Prostate gland (tissue), 2 donors: ENCODE data around the gene SELENBP1. TPM values are rescaled to one million over a fixed set of nuclear protein-coding genes. Genes with fewer than 3 reads are reported as not detected.

Source experiments
- DNase-seq: peaks from one replicate; pipeline ENCODE4 v3.0.0-alpha.2; 2019; ENCODE audit warnings: low spot score
- H3K27ac ChIP-seq, 2 donors: fragments of 200-600 bp; sonication (generic); 2 replicates each; pipeline ENCODE4 v1.5.1; 2017 to 2019
- H3K27me3 ChIP-seq: fragments of 200-600 bp; sonication (generic); replicated peaks from 2 replicates; pipeline ENCODE4 v1.5.1; 2019; ENCODE audit not compliant: insufficient read depth
- H3K36me3 ChIP-seq, 2 donors: fragments of 200-600 bp; sonication (generic); 1 replicate in 1 of 2; 2 replicates in 1 of 2; pipeline versions ENCODE4 v1.5.1 to v1.8.1; 2017 to 2019
- H3K4me1 ChIP-seq: fragments of 200-600 bp; sonication (generic); replicated peaks from 2 replicates; pipeline ENCODE4 v1.5.1; 2019
- H3K4me3 ChIP-seq, 2 donors: fragments of 200-600 bp; sonication (generic); 2 replicates each; pipeline ENCODE4 v1.5.1; 2017 to 2019
- H3K9me3 ChIP-seq: fragments of 200-600 bp; sonication (generic); 2 replicates; pipeline ENCODE4 v1.5.1; 2017
- CTCF ChIP-seq, 4 experiments: fragments of 200-600 bp in 2 of 4; fragments of 450-650 bp in 2 of 4; sonication (generic) in 2 of 4; IDR thresholded peaks; 1 replicate in 3 of 4; 2 replicates in 1 of 4; pipeline ENCODE4 v1.5.1; 2016 to 2019; ENCODE audit warnings: antibody characterized with exemption in 4 of 4, mild to moderate bottlenecking in 2 of 4, moderate library complexity in 2 of 4
- POLR2A ChIP-seq: fragments of 450-650 bp; IDR thresholded peaks from one replicate; pipeline ENCODE4 v1.6.1; 2016; ENCODE audit warnings: antibody characterized with exemption, mild to moderate bottlenecking
- POLR2AphosphoS5 ChIP-seq: sonication (generic); formaldehyde crosslinking; IDR thresholded peaks from one replicate; pipeline ENCODE4 v1.6.1; 2017; ENCODE audit warnings: antibody characterized with exemption
- WGBS: methylation state at CpG from one replicate; pipeline ENCODE4 v1.1.5; 2018; 5-methylcytosine and 5-hydroxymethylcytosine counted together
- intact Hi-C: fragments of 100-400 bp; cut with DNase I; formaldehyde crosslinking; loops from one replicate; pipeline ENCODE4 v1.14.2; 2022
- total RNA-seq, 2 donors: library from RNA; depleted of rRNA; stranded (reverse); fragments of >200 nt; gene quantifications; one replicate each; pipeline ENCODE4 v1.1.0, GENCODE V29; 2016

SELENBP1 gene
- total RNA-seq, 2 donors from 2014 or later = 104 to 108 TPM

- peak overlapping the region; percentile 80 to 87 for H3K27ac ChIP-seq
- peak overlapping the region; percentile 54 to 59 for H3K4me3 ChIP-seq
- DNase-seq = no peak
- peaks cover 4% of the 10 kb centered on the region for H3K4me1 ChIP-seq
- intact Hi-C loops = no loop called here
- H3K9me3 ChIP-seq = no peaks in the 10 kb centered on the region
- H3K36me3 ChIP-seq = no peaks in the 10 kb centered on the region
- whole genome bisulfite sequencing = 35% methylated on average over 7 of the region's 7 CpGs
- no peak for TF ChIP-seq CTCF (IDR thresholded peaks at IDR 0.05)
- TF ChIP-seq POLR2AphosphoS5 = no peak
- no peak for TF ChIP-seq POLR2A
- no peaks in the 10 kb centered on the region for H3K27me3 ChIP-seq
These were observed 26.3 kb downstream of the SELENBP1 start for GRCh38 chr1:151346082-151346768.

GRCh38 chr1:151344291-151344690 is 28.2 kb downstream of the SELENBP1 start:
- Histone ChIP-seq H3K4me1 (peaks cover 4% of the 10 kb centered on the region), H3K4me3 (no peak overlapping the region), H3K9me3 (no peaks in the 10 kb centered on the region), H3K27me3 (no peaks in the 10 kb centered on the region), H3K36me3 (no peaks in the 10 kb centered on the region), H3K27ac (no peak overlapping the region)
- 70% methylated on average over 6 of the region's 6 CpGs for WGBS
- TF ChIP-seq CTCF (IDR thresholded peaks at IDR 0.05) = no peak
- TF ChIP-seq POLR2AphosphoS5 = no peak
- no peak for TF ChIP-seq POLR2A
- intact Hi-C loops = loop anchor here (5.0 kb wide), 2 partner anchors 42 to 62 kb away; partner anchors contain the start of gene ZNF687
- DNase-seq = no peak

GRCh38 chr1:151343587-151343986 is 28.9 kb downstream of the SELENBP1 start:
- no peak for TF ChIP-seq POLR2AphosphoS5
- WGBS = 79% methylated on average over 9 of the region's 9 CpGs
- no peaks in the 10 kb centered on the region for H3K36me3 ChIP-seq
- intact Hi-C loops = loop anchor here (5.0 kb wide), 2 partner anchors 41 to 61 kb away; partner anchors contain the start of gene ZNF687
- no peak overlapping the region for H3K4me3 ChIP-seq
- peaks cover 4% of the 10 kb centered on the region for H3K4me1 ChIP-seq
- H3K27me3 ChIP-seq = no peaks in the 10 kb centered on the region
- no peak overlapping the region for H3K27ac ChIP-seq
- no peaks in the 10 kb centered on the region for H3K9me3 ChIP-seq
- no peak for DNase-seq

GRCh38 chr1:151342569-151342968 is 29.9 kb downstream of the SELENBP1 start:
- Histone ChIP-seq H3K4me1 (peaks cover 4% of the 10 kb centered on the region), H3K4me3 (no peak overlapping the region), H3K9me3 (no peaks in the 10 kb centered on the region), H3K27me3 (no peaks in the 10 kb centered on the region), H3K27ac (no peak overlapping the region), H3K36me3 (no peaks in the 10 kb centered on the region)
- 87% methylated on average over 6 of the region's 6 CpGs for WGBS
- DNase-seq = no peak
- intact Hi-C loops = loop anchor here (5.0 kb wide), 2 partner anchors 40 to 60 kb away; partner anchors contain the start of gene ZNF687
- TF ChIP-seq POLR2A = no peak
- no peak for TF ChIP-seq CTCF (IDR thresholded peaks at IDR 0.05)
- no peak for TF ChIP-seq POLR2AphosphoS5

- Histone ChIP-seq H3K27me3 (no peaks in the 10 kb centered on the region), H3K27ac (no peak overlapping the region), H3K9me3 (no peaks in the 10 kb centered on the region), H3K36me3 (no peaks in the 10 kb centered on the region), H3K4me1 (peaks cover 4% of the 10 kb centered on the region), H3K4me3 (no peak overlapping the region)
- DNase-seq = no peak
- WGBS = 93% methylated on average over 2 of the region's 2 CpGs
- TF ChIP-seq POLR2A = no peak
- TF ChIP-seq POLR2AphosphoS5 = no peak
- TF ChIP-seq CTCF (IDR thresholded peaks at IDR 0.05) = no peak
- intact Hi-C loops = loop anchor here (5.0 kb wide), 2 partner anchors 40 to 60 kb away; partner anchors contain the start of gene ZNF687
These were observed 30.5 kb downstream of the SELENBP1 start for GRCh38 chr1:151342021-151342420.
